ENCODE results near the gene C16orf54. TPM values are rescaled to one million over a fixed set of nuclear protein-coding genes. Genes with fewer than 3 reads are reported as not detected.
"Not testable (repeated sequence)": the region's sequence is repeated elsewhere in the genome, so short reads cannot be mapped to it uniquely, and the experiment has no call there.

Gene C16orf54
- total RNA-seq, 1 donor from 2014 or later = not detected

GRCh38 chr16:29698042-29698441 is 47.7 kb downstream of the C16orf54 start:
- peaks cover 15% of the 10 kb centered on the region for H3K36me3 Mint-ChIP-seq (ENCODE audit: low read depth)
- DNase-seq (ENCODE audit: low read depth, low spot score) = no peak
- H3K27me3 Mint-ChIP-seq (ENCODE audit: low read depth) = peaks cover 3% of the 10 kb centered on the region
- no peak overlapping the region for H3K4me3 Mint-ChIP-seq
- TF ChIP-seq CTCF (conservative IDR thresholded peaks at IDR 0.05) = no peak
- H3K4me1 Mint-ChIP-seq = peaks cover 17% of the 10 kb centered on the region
- peaks cover 3% of the 10 kb centered on the region for H3K9me3 Mint-ChIP-seq
- H3K27ac Mint-ChIP-seq (ENCODE audit: unreplicated experiment) = no peak overlapping the region

GRCh38 chr16:29697391-29697790 is 48.4 kb downstream of the C16orf54 start:
- Mint-ChIP-seq H3K4me1 (peaks cover 14% of the 10 kb centered on the region), H3K27ac (ENCODE audit: unreplicated experiment) (no peak overlapping the region), H3K27me3 (ENCODE audit: low read depth) (peaks cover 3% of the 10 kb centered on the region), H3K9me3 (peaks cover 3% of the 10 kb centered on the region), H3K36me3 (ENCODE audit: low read depth) (peaks cover 15% of the 10 kb centered on the region), H3K4me3 (no peak overlapping the region)
- DNase-seq (ENCODE audit: low read depth, low spot score) = no peak
- TF ChIP-seq CTCF (conservative IDR thresholded peaks at IDR 0.05) = no peak

GRCh38 chr16:29696881-29697331 is 48.9 kb downstream of the C16orf54 start:
- peaks cover 15% of the 10 kb centered on the region for H3K36me3 Mint-ChIP-seq (ENCODE audit: low read depth)
- H3K9me3 Mint-ChIP-seq = peaks cover 3% of the 10 kb centered on the region
- DNase-seq (ENCODE audit: low read depth, low spot score) = no peak
- peaks cover 3% of the 10 kb centered on the region for H3K27me3 Mint-ChIP-seq (ENCODE audit: low read depth)
- TF ChIP-seq CTCF (conservative IDR thresholded peaks at IDR 0.05) = no peak
- H3K4me1 Mint-ChIP-seq = peaks cover 10% of the 10 kb centered on the region
- no peak overlapping the region for H3K4me3 Mint-ChIP-seq
- H3K27ac Mint-ChIP-seq (ENCODE audit: unreplicated experiment) = no peak overlapping the region

GRCh38 chr16:29695675-29696074 is 50.1 kb downstream of the C16orf54 start:
- not testable (repeated sequence) for H3K9me3 Mint-ChIP-seq; H3K27me3 Mint-ChIP-seq (ENCODE audit: low read depth); H3K4me3 Mint-ChIP-seq; H3K27ac Mint-ChIP-seq (ENCODE audit: unreplicated experiment); DNase-seq (ENCODE audit: low read depth, low spot score); H3K4me1 Mint-ChIP-seq
- H3K36me3 Mint-ChIP-seq (ENCODE audit: low read depth) = peaks cover 20% of the 10 kb centered on the region

- TF ChIP-seq CTCF (conservative IDR thresholded peaks at IDR 0.05) = no peak
- no peaks in the 10 kb centered on the region for H3K9me3 Mint-ChIP-seq
These were observed 51.2 kb downstream of the C16orf54 start for GRCh38 chr16:29694384-29695195.

GRCh38 chr16:29692606-29693005 is 53.2 kb downstream of the C16orf54 start:
- not testable (repeated sequence) for H3K9me3 Mint-ChIP-seq; DNase-seq (ENCODE audit: low read depth, low spot score); H3K27me3 Mint-ChIP-seq (ENCODE audit: low read depth); H3K27ac Mint-ChIP-seq (ENCODE audit: unreplicated experiment); H3K4me3 Mint-ChIP-seq; H3K4me1 Mint-ChIP-seq
- H3K36me3 Mint-ChIP-seq (ENCODE audit: low read depth) = peaks cover 20% of the 10 kb centered on the region

More at GRCh38 chr16:29694384-29695195, 51.2 kb downstream of the C16orf54 start:
- no peaks in the 10 kb centered on the region for H3K4me1 Mint-ChIP-seq
- no peak for DNase-seq (ENCODE audit: low read depth, low spot score)
- no peak overlapping the region for H3K4me3 Mint-ChIP-seq
- no peak overlapping the region for H3K27ac Mint-ChIP-seq (ENCODE audit: unreplicated experiment)
- H3K36me3 Mint-ChIP-seq (ENCODE audit: low read depth) = peaks cover 30% of the 10 kb centered on the region
- no peaks in the 10 kb centered on the region for H3K27me3 Mint-ChIP-seq (ENCODE audit: low read depth)

Other genes with a start within 250 kb of the C16orf54 start
- 55.9 and 57.0 TPM in 2 replicates for gene NPIPB12, start 239.6 kb downstream of the C16orf54 start, total RNA-seq
- gene SPN, start 82.7 kb downstream of the C16orf54 start, total RNA-seq = 0.07 and 0.16 TPM in 2 replicates
- 77.3 and 79.5 TPM in 2 replicates for gene QPRT, start 66.8 kb downstream of the C16orf54 start, total RNA-seq
- gene ZG16, start 32.3 kb upstream of the C16orf54 start, total RNA-seq = not detected in 2 replicates
- 162 and 173 TPM in 2 replicates for gene KIF22, start 44.8 kb upstream of the C16orf54 start, total RNA-seq
- gene MAZ, start 60.5 kb upstream of the C16orf54 start, total RNA-seq = 605 and 635 TPM in 2 replicates
- 18.6 and 21.2 TPM in 2 replicates for gene PRRT2, start 66.2 kb upstream of the C16orf54 start, total RNA-seq
- 47.6 and 48.4 TPM in 2 replicates for gene PAGR1, start 70.2 kb upstream of the C16orf54 start, total RNA-seq
- 1.6 and 2.1 TPM in 2 replicates for gene MVP, start 74.5 kb upstream of the C16orf54 start, total RNA-seq
- gene CDIPT, start 117.2 kb upstream of the C16orf54 start, total RNA-seq = 37.5 and 40.6 TPM in 2 replicates
- gene SEZ6L2, start 153.6 kb upstream of the C16orf54 start, total RNA-seq = 8.7 and 9.3 TPM in 2 replicates
- gene ASPHD1, start 154.5 kb upstream of the C16orf54 start, total RNA-seq = 2.5 and 2.8 TPM in 2 replicates
- 24.3 and 25.2 TPM in 2 replicates for gene KCTD13, start 180.2 kb upstream of the C16orf54 start, total RNA-seq
- gene TMEM219, start 216.1 kb upstream of the C16orf54 start, total RNA-seq = 70.7 and 74.0 TPM in 2 replicates
- 67.7 and 73.2 TPM in 2 replicates for gene TAOK2, start 227.9 kb upstream of the C16orf54 start, total RNA-seq
- gene HIRIP3, start 249.6 kb upstream of the C16orf54 start, total RNA-seq = 31.8 and 34.8 TPM in 2 replicates

Data from neural crest cell (in vitro differentiated cells).